DMS114 treated with DMSO at 0.1 percent for 48 hours (cell line): ENCODE results near the gene SGSM1.

Source experiments
- DNase-seq: peaks from one replicate; lab custom pipeline; 2025; ENCODE audit not compliant: unreplicated experiment; lab: John Stamatoyannopoulos, UW

Gene SGSM1

DNA sequence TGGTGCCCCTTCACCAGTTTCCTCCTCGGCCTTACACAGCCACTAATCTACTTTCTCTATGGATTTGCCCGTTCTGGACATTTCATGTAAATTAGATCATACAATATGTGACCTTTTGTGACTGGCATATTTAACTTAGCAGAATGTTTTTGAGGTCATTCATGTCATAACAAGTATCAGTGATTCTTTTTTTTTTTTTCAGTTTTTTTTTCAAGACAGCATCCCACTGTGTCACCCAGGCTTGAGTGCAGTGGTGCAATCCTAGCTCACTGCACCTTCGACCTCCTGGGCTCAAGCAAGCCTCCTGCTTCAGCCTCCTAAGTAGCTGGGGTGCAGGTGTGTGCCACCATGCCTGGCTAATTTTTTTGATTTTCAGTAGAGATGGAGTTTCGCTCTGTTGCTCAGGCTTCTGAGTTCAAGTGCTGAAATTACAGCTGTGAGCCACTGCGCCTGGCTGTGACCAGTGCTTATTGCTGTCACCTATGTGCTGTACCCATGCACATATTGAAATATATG lies 169.2 kb downstream of the SGSM1 start:
- no peak for DNase-seq

- no peak for DNase-seq
Observed at GRCh38 chr22:24975813-24976341, 169.9 kb downstream of the SGSM1 start.

DNA sequence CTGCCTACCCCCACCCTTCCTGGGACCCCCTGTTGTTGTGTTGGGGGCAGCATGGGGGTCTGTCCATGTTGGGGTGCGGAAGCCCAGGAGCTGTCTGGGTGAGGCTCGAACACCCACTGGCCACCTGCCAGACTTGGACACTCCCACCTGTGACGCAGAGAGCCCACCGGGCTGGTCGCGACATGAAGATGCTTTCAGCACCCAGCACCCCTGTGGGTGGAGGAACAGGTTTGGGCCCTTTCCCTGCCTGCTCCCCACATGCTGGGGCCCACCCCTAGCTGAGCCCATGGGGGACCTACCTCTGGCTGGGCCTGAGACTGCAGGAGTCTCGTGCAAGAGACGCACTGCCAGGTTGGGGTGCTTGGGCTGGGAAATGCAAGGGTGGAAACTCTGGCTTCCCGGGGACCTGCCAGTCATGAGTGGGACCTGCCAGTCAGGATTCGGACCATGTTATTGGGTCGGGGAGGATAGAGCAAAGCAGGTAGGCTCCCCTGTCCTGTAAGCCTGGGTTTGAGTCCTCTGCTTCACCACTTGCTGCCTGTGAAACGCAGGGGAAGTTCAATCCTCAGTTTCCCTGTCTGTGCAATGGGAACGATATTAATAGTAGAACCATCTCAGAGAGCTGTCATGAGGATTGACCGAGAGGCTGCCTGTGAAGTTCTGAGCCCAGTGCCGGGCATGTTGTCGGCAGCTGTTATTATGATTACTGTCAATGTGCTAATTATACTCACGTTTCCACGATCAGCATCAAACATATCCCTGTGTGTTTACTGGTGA lies 170.6 kb downstream of the SGSM1 start:
- DNase-seq = no peak
